GM12878 (cell line): ENCODE results near the gene RAMACL. TPM values are rescaled to one million over a fixed set of nuclear protein-coding genes. Genes with fewer than 3 reads are reported as not detected.

Source experiments
- ATAC-seq: fragments of 200-7000 bp; cut with Tn5 transposase; 3 replicates; pipeline ENCODE4 v1.9.1; 2020; ENCODE audit warnings: mild to moderate bottlenecking, moderate library complexity
- BruUV-seq: library from RNA; stranded (reverse); fragments of 400-500 nt; replicated peaks from 2 replicates; lab custom pipeline; 2021; lab: Mats Ljungman, UMichigan
- CTCF ChIA-PET: fragments of 300-600 bp; sonication (Branson Sonifier 250); formaldehyde crosslinking; extraction: SDS; loops from one replicate; lab custom pipeline; 2021; ENCODE audit warnings: inconsistent platforms; lab: Yijun Ruan, JAX
- POLR2A ChIA-PET: fragments of 350-600 bp; formaldehyde crosslinking; extraction: SDS; loops from one replicate; lab custom pipeline; 2021; ENCODE audit warnings: inconsistent platforms; lab: Charles Lee
- RAD21 ChIA-PET: fragments of 300-600 bp; sonication (Branson Sonifier 250); formaldehyde crosslinking; loops from one replicate; lab custom pipeline; 2023; ENCODE audit warnings: antibody characterized with exemption; ENCODE audit not compliant: unreplicated experiment; lab: Charles Lee
- SMC1A ChIA-PET: fragments of 300-600 bp; sonication (Branson Sonifier 250); formaldehyde crosslinking; loops from one replicate; lab custom pipeline; 2023; ENCODE audit not compliant: unreplicated experiment, uncharacterized antibody; lab: Charles Lee
- DNase-seq: peaks from one replicate; pipeline ENCODE4 v3.0.0-alpha.2; 2011; ENCODE audit warnings: low read depth, low spot score
- FAIRE-seq: peaks from 3 replicates; lab custom pipeline; 2011; peaks lifted over from hg19 to GRCh38; lab: Jason Lieb, UNC
- H2AFZ ChIP-seq: 2 replicates; pipeline ENCODE4 v1.6.0; 2011; ENCODE audit warnings: low read depth, low read length, control low read depth; ENCODE audit not compliant: control insufficient read depth
- H3K27ac ChIP-seq: 2 replicates; pipeline ENCODE4 v1.5.1; 2011; ENCODE audit warnings: control low read depth; ENCODE audit not compliant: control insufficient read depth, insufficient read depth
- H3K27me3 ChIP-seq, 2 experiments: replicated peaks in 1 of 2; 2 replicates each; pipeline versions ENCODE4 v1.6.0 to v1.6.1; 2011; ENCODE audit warnings: low read length in 1 of 2; ENCODE audit not compliant: control insufficient read depth in 2 of 2, insufficient read depth in 2 of 2
- H3K36me3 ChIP-seq, 2 experiments: 2 replicates each; pipeline ENCODE4 v1.5.1; 2011; ENCODE audit warnings: low read length in 1 of 2; ENCODE audit not compliant: control insufficient read depth in 2 of 2, insufficient read depth in 2 of 2
- H3K4me1 ChIP-seq: 2 replicates; pipeline ENCODE4 v1.6.1; 2011; ENCODE audit warnings: mild to moderate bottlenecking, low read length, moderate library complexity, mixed read lengths; ENCODE audit not compliant: control insufficient read depth, insufficient read depth
- H3K4me2 ChIP-seq: 2 replicates; pipeline ENCODE4 v1.6.0; 2011; ENCODE audit warnings: control low read depth; ENCODE audit not compliant: control insufficient read depth, insufficient read depth
- H3K4me3 ChIP-seq: fragments of 200-600 bp; sonication (generic); 2 replicates; pipeline ENCODE4 v1.5.1; 2016
- H3K79me2 ChIP-seq: 2 replicates; pipeline ENCODE4 v1.6.0; 2011; ENCODE audit warnings: low read length; ENCODE audit not compliant: control insufficient read depth, insufficient read depth
- H3K9ac ChIP-seq: 2 replicates; pipeline ENCODE4 v1.8.0; 2011; ENCODE audit warnings: low read length, control low read depth, mixed read lengths; ENCODE audit not compliant: control insufficient read depth, insufficient read depth
- H3K9me3 ChIP-seq: replicated peaks from 3 replicates; pipeline ENCODE4 v1.5.1; 2011; ENCODE audit warnings: mild to moderate bottlenecking, low read length; ENCODE audit not compliant: control insufficient read depth, insufficient read depth
- H4K20me1 ChIP-seq: 2 replicates; pipeline ENCODE4 v1.6.0; 2011; ENCODE audit not compliant: control insufficient read depth, insufficient read depth
- BHLHE40 ChIP-seq, 2 experiments: fragments of 450-650 bp in 1 of 2; IDR thresholded peaks; 2 replicates each; pipeline ENCODE4 v1.6.1; 2011 to 2017; ENCODE audit warnings: low read depth in 2 of 2, borderline replicate concordance in 1 of 2, improper control_type of control experiment in 1 of 2, low read length in 1 of 2, mild to moderate bottlenecking in 1 of 2
- CBX3 ChIP-seq: fragments of 200-600 bp; sonication (generic); IDR thresholded peaks from 2 replicates; pipeline ENCODE4 v1.6.1; 2016; ENCODE audit warnings: low read depth, borderline replicate concordance
- CREB1 ChIP-seq: IDR thresholded peaks from 2 replicates; pipeline ENCODE4 v1.6.1; 2012; ENCODE audit warnings: low read depth, mild to moderate bottlenecking, inconsistent platforms
- CUX1 ChIP-seq: IDR thresholded peaks from 2 replicates; pipeline ENCODE4 v1.6.1; 2012; ENCODE audit warnings: improper control_type of control experiment, low read depth, low read length; ENCODE audit not compliant: insufficient replicate concordance
- EGR1 ChIP-seq, 2 experiments: IDR thresholded peaks; 1 replicate in 1 of 2; 2 replicates in 1 of 2; pipeline ENCODE4 v1.6.1; 2011 to 2012; ENCODE audit warnings: low read depth in 2 of 2, low read length in 2 of 2, borderline replicate concordance in 1 of 2, mild to moderate bottlenecking in 1 of 2, moderate library complexity in 1 of 2
- GABPA ChIP-seq: IDR thresholded peaks from 2 replicates; pipeline ENCODE4 v1.6.1; 2014; ENCODE audit warnings: antibody characterized with exemption, low read depth, mild to moderate bottlenecking, inconsistent platforms
- IRF3 ChIP-seq: fragments of 450-650 bp; IDR thresholded peaks from 2 replicates; pipeline ENCODE4 v1.6.1; 2014; ENCODE audit warnings: mild to moderate bottlenecking
- IRF4 ChIP-seq: IDR thresholded peaks from 2 replicates; pipeline ENCODE4 v1.6.1; 2011; ENCODE audit warnings: low read depth, low read length
- KAT2A ChIP-seq: conservative IDR thresholded peaks from 2 replicates; pipeline ENCODE4 v1.6.1; 2011; ENCODE audit warnings: low read depth, low read length; ENCODE audit not compliant: control insufficient read depth
- NR2C1 ChIP-seq: fragments of 450-650 bp; IDR thresholded peaks from 2 replicates; pipeline ENCODE4 v1.6.1; 2017; ENCODE audit warnings: antibody characterized with exemption, mild to moderate bottlenecking, moderate library complexity
- NR2C2 ChIP-seq: IDR thresholded peaks from 2 replicates; pipeline ENCODE4 v1.6.1; 2011; ENCODE audit warnings: borderline replicate concordance, low read depth; ENCODE audit not compliant: control insufficient read depth, insufficient read length
- POLR2AphosphoS5 ChIP-seq: IDR thresholded peaks from 2 replicates; pipeline ENCODE4 v1.6.1; 2011; ENCODE audit warnings: mild to moderate bottlenecking, low read length, inconsistent platforms
- POU2F2 ChIP-seq: IDR thresholded peaks from 3 replicates; pipeline ENCODE4 v1.6.1; 2011; ENCODE audit warnings: low read depth, mild to moderate bottlenecking, low read length, borderline replicate concordance
- RAD21 ChIP-seq: IDR thresholded peaks from 2 replicates; pipeline ENCODE4 v1.6.1; 2011; ENCODE audit warnings: mild to moderate bottlenecking, low read depth, low read length, moderate library complexity; ENCODE audit not compliant: insufficient read depth
- SMAD5 ChIP-seq: IDR thresholded peaks from 2 replicates; pipeline ENCODE4 v1.6.1; 2016; ENCODE audit warnings: antibody characterized with exemption, low read depth
- STAT3 ChIP-seq: IDR thresholded peaks from 2 replicates; pipeline ENCODE4 v1.6.1; 2011; ENCODE audit warnings: low read depth, low read length, improper control_type of control experiment
- SUZ12 ChIP-seq: fragments of 200-600 bp; sonication (generic); IDR thresholded peaks from one replicate; pipeline ENCODE4 v1.6.1; 2018; ENCODE audit warnings: antibody characterized with exemption, mild to moderate bottlenecking; ENCODE audit not compliant: unreplicated experiment
- TBL1XR1 ChIP-seq: IDR thresholded peaks from 2 replicates; pipeline ENCODE4 v1.6.1; 2012; ENCODE audit warnings: low read depth, low read length, improper control_type of control experiment
- ZZZ3 ChIP-seq: IDR thresholded peaks from 2 replicates; pipeline ENCODE4 v1.6.1; 2011; ENCODE audit warnings: low read depth; ENCODE audit not compliant: control insufficient read depth, insufficient read length
- WGBS: methylation state at CpG from one replicate; pipeline ENCODE4 v1.1.6; 2016; ENCODE audit warnings: low lambda C conversion rate; ENCODE audit not compliant: insufficient replicate concordance, insufficient coverage; ENCODE audit errors: missing lambda C conversion rate; 5-methylcytosine and 5-hydroxymethylcytosine counted together
- in situ Hi-C: fragments of 300-500 bp; cut with MboI; formaldehyde crosslinking; loops from 9 replicates; pipeline ENCODE4 v1.14.3; 2018; ENCODE audit warnings: mixed read lengths
- intact Hi-C: fragments of 100-400 bp; cut with micrococcal nuclease; formaldehyde crosslinking; loops from one replicate; pipeline ENCODE4 v1.14.2; 2022; ENCODE audit not compliant: unreplicated experiment
- polyA plus RNA-seq, 11 experiments: library from polyadenylated mRNA; depleted of rRNA in 4 of 11; unstranded in 6 of 11; stranded (reverse) in 5 of 11; fragments of >200 nt; fragmentation: Nextera tagmentation in 4 of 11; fragmentation: Illumina TruSeq in 1 of 11; extraction: Ambion mirVana in 4 of 11; extraction: Trizol in 1 of 11; gene quantifications; 1 replicate in 1 of 11; 2 replicates in 10 of 11; pipeline versions ENCODE4 v1.2.1 to v1.2.3, GENCODE V29; 2011 to 2016; ENCODE audit warnings: inconsistent platforms in 2 of 11, missing spikeins in 2 of 11, low read depth in 1 of 11
- total RNA-seq, 4 experiments: library from RNA; depleted of rRNA in 3 of 4; stranded (reverse); fragments of >200 nt in 3 of 4; fragmentation: Illumina TruSeq in 1 of 4; extraction: Trizol in 1 of 4; gene quantifications; 2 replicates each; pipeline versions ENCODE4 v1.2.1 to v1.2.3, GENCODE V29; 2013 to 2021

The RAMACL gene
- total and polyA plus RNA-seq, 10 of the 15 experiments (the other 5 are each of a cell fraction or from before 2014, with no cell fraction given): 0.09 to 1.3 (median 0.31) TPM; not detected in 1

- TF ChIP-seq ZZZ3 (no peak), EGR1 (IDR thresholded peaks at IDR 0.05; ENCODE audit: borderline replicate concordance in 1 of 2, low read depth in 2 of 2, low read length in 2 of 2) (no peak), TBL1XR1 (no peak), STAT3 (no peak), IRF4 (no peak), RAD21 (no peak), POLR2AphosphoS5 (no peak), CREB1 (no peak), POU2F2 (no peak), IRF3 (no peak), CBX3 (no peak), NR2C1 (no peak), BHLHE40 (IDR thresholded peaks at IDR 0.05; ENCODE audit: borderline replicate concordance in 1 of 2, low read depth in 2 of 2, low read length in 1 of 2) (no peak), KAT2A (no peak), CUX1 (no peak), NR2C2 (no peak), SUZ12 (no peak), SMAD5 (no peak), GABPA (no peak)
- WGBS: 59% methylated on average over 11 of the region's 11 CpGs
- H2AFZ ChIP-seq: no peak overlapping the region
- no peaks in the 10 kb centered on the region for H3K79me2 ChIP-seq
- H4K20me1 ChIP-seq: no peaks in the 10 kb centered on the region; the same call in 1 of the 2 replicates
- DNase-seq: no peak
- H3K27ac ChIP-seq: no peak overlapping the region
- no peaks in the 10 kb centered on the region for H3K9me3 ChIP-seq
- no peaks in the 10 kb centered on the region for H3K4me1 ChIP-seq
- ATAC-seq: no peak
- FAIRE-seq: no peak
- H3K9ac ChIP-seq: no peak overlapping the region
- H3K4me2 ChIP-seq: no peak overlapping the region
- ChIA-PET CTCF (no interaction called here), RAD21 (no interaction called here), SMC1A (interaction anchor here (1.2 to 1.4 kb wide), 2 partner anchors 9 to 157 kb away, joined by 3 to 4 read pairs; no protein-coding TSS in a partner anchor), POLR2A (no interaction called here)
- in situ Hi-C loops (no loop called here), intact Hi-C loops (no loop called here)
- H3K27me3 ChIP-seq: no peaks in the 10 kb centered on the region
- H3K4me3 ChIP-seq: no peak overlapping the region
- no peaks in the 10 kb centered on the region for H3K36me3 ChIP-seq
- BruUV-seq: no TSS peak
Measured at GRCh38 chr6:166612471-166612881, 26.0 kb upstream of the RAMACL start.
